Posterior vena cava (tissue), 2 donors: ENCODE results near the gene PFKFB3. TPM values are rescaled to one million over a fixed set of nuclear protein-coding genes. Genes with fewer than 3 reads are reported as not detected.
"Not testable (repeated sequence)": the region's sequence is repeated elsewhere in the genome, so short reads cannot be mapped to it uniquely, and the experiment has no call there.

ENCODE experiments used
- DNase-seq: peaks from one replicate; pipeline ENCODE4 v3.0.0-alpha.2; 2020; ENCODE audit warnings: low spot score
- intact Hi-C, 2 donors: fragments of 100-400 bp; cut with DNase I; formaldehyde crosslinking; loops; one replicate each; pipeline versions ENCODE4 v1.14.1 to v1.14.2; 2022 to 2023
- long read RNA-seq, 2 donors: library from polyadenylated mRNA; unstranded; transcript quantifications; one replicate each; pipeline ENCODE4 v2.0.0, GENCODE V29; 2020 to 2021
- total RNA-seq, 2 donors: library from RNA; stranded (reverse); fragmentation: NEBNext Ultra II Directional; extraction: Animal tissue kit (Norgen Biotek cat#: 25700); gene quantifications; one replicate each; pipeline ENCODE4 v1.2.1, GENCODE V29; 2021
- donor health status: DM: yes; HTN: yes; CAD: no.
- donor health status: DM: yes; HTN: yes; CAD: no.

The PFKFB3 gene
- total RNA-seq = 10 to 100 TPM; 33.2 to 43.1 TPM
- long read RNA-seq, donor 1, partial matches to known transcripts = 0 of 7 reads
- long read RNA-seq, donor 1, other reads (novel, unspliced or antisense) = 7 of 7 reads
- long read RNA-seq, donor 2, full-length matches to known transcripts = 1 of 22 reads
- long read RNA-seq, donor 2, partial matches to known transcripts = 1 of 22 reads
- long read RNA-seq, donor 2, other reads (novel, unspliced or antisense) = 20 of 22 reads

DNA sequence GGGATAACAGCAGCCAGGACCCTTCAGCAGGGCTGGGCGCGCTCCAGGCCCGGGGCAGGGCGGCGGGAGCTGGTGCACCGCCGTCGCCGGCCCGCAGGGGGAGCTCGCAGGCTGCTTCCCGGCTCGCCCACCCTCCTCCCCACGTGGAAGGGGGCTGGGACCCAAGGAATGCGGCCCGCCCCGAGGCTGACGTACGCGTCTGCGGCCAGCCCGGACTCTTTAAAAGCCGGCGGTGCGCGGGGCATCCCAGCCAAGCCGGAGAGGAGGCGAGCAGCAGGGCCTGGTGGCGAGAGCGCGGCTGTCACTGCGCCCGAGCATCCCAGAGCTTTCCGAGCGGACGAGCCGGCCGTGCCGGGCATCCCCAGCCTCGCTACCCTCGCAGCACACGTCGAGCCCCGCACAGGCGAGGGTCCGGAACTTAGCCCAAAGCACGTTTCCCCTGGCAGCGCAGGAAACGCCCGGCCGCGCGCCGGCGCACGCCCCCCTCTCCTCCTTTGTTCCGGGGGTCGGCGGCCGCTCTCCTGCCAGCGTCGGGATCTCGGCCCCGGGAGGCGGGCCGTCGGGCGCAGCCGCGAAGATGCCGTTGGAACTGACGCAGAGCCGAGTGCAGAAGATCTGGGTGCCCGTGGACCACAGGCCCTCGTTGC, at the start of gene PFKFB3:
Gene PFKFB3, plus strand, starts transcription at position 249 of the 647 bp plus-strand sequence. Its CDS starts 329 bp downstream, at position 578.
- peak; percentile 99 for DNase-seq
- intact Hi-C loops = loop anchor here (2.0 to 10.0 kb wide), 4 partner anchors 41 to 202 kb away; no protein-coding TSS in a partner anchor

DNA sequence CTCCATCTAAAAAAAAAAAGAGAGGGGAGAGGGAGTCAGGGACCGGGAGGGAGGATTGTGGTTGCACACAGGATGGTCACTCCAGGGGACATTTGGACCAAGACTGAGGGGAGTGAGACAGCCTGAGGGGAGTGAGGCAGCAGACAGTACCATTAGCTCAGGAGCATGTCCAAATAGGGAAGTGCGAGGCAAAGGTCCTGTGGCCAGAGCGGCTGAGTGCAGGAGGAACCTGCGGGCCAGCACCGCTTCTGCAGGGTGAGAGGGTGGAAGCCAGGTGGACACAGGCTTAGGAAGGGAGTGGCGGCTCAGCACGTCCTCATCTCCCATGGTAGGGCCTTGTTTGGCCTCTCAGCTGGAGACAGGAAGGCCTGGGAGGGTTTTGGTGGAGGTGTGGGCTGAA, 48.9 kb upstream of the PFKFB3 start:
- intact Hi-C loops = no loop called here
- no peak for DNase-seq

DNA sequence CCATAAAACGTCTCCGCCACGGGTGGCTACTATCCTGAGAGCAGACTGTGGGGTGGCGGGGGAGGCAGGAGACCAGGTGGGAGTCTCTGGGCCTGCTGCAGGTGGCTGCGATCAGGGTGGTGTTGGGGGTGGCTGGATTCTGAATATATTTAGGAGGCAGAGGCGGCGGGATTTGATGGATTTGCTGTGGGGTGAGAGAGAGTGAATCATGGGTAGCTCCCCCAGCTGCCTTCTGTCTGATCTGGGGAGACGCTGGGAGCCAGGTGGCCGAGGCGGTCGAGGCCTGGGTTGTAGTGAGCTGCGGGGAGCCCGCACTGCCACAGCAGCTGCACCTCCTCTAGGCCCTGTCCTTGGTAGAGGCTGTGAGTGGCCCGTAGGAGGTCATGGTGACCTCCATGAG, 48.2 kb upstream of the PFKFB3 start:
- no peak for DNase-seq
- intact Hi-C loops = no loop called here

DNA sequence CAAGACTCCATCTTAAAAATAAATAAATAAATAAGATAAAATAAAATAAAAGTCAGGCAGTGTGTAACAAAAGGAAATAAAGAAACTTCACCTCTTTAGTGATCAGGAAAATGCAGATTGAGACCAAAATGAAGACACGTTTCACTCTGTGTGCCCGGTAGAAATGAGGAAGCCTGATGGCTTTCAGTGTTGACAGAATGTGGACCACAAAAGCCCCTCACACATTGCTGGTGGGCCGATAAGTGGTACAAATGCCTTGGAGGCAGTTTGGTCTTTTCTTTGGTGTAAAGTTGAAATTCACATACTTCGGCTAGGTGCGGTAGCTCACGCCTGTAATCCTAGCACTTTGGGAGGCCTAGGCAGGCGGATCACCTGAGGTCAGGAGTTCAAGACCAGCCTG, 44.5 kb upstream of the PFKFB3 start:
- DNase-seq = no peak
- intact Hi-C loops = no loop called here

DNA sequence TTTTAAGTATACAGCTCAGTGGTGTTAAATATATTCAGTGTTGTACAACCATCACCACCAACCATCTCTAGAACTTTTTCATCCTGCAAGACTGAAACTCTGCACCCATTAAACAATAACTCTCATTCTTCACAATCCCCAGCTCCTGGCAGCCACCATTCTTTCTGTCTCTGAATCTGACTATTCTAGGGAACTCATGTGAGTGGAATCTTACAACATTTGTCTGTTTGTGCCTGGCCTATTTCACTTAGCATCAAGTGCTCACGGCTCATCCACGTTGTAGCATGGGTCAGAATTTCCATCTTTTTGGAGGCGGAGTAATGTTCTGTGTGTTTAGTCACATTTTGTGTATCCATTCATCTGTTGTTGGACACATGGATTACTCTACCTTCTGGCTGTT, 40.8 kb upstream of the PFKFB3 start:
- intact Hi-C loops = loop anchor here in 1 of 2 donors (5.0 kb wide), 1 partner anchor 40 kb away; the partner anchor contains the start of gene PFKFB3
- no peak for DNase-seq

DNA sequence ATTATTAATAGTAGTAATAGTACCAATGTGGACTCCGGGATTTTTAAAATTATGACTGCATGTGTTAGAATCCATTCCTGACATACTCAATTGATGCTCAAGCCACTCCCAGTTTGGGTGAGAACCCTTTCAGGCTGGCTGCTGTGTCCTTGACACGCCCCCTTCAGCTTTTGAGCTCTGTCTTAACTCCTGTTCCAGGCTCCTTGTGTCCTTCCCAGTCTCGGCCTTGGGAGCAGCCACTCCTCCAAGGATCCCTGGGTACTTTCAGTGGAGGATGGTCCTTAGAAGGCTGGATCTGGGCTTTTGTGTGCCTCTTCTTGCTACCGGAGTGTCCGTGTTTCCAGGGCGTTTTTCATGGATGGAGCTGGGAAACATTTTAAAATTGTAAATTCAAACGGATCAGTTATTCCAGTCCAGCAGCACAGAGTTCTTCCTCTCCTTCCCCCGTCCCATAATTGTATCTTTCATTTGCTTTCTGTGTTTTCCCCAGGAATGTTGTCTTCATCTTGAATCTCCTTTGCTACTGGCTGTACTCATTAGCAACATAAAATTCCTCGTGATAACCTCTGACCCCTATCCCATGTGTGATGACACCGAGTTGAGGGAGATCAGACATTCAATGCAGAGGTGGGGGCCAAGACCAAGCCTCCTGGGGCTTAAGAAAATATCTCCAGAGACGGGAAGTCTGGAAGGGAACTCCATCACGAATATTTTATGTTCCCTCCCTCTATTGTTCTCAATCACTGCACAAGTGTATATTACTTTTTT, 40.0 kb upstream of the PFKFB3 start:
- no peak for DNase-seq
- intact Hi-C loops = loop anchor here in 1 of 2 donors (5.0 kb wide), 1 partner anchor 40 kb away; the partner anchor contains the start of gene PFKFB3

DNA sequence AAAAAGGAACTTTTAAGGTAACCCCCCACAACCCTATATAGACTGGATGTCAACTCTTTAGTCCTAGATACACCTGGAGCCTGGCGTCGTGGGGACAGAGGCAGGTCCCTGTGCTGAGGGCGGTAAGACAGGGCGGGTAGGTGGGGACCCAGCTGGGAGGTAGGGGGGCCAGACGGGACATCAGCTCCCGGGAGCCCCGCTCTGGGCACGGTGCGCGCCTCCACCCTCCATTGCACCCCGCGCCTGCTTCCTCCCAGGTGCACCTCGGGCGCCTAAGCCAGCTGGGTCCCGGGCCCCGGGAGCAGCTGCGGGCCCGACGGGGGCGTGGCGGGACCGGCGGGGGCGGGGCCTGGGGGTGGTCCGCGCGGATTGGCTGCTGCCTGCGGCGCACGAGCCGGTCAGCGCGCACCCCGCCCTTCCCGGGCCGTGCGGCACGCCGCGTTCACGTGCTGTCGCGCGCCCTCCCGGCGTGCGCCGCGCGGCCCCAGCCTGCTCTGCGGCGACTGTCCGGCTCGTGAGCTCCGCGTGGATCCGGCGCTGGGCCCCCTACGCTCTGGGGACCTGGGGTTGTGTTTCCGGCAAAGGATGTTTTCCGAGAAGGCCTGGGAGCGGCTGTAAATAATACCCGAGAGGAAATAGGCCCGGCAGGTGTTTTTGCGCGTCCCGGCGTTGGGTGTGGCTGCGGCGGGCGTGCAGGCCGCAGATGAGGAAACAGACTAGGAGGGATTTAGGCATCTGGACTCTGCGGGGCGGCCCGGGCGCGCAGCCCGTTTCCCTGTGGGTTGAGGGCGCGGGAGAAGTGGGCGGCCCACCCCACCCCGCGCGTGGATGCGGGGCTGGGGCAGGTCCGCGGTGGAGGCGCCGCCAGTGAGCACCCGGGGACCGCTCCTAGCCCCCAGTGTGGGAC, 39.1 kb upstream of the PFKFB3 start:
- DNase-seq = peak; percentile 97
- intact Hi-C loops = loop anchor here in 1 of 2 donors (5.0 kb wide), 1 partner anchor 39 kb away; the partner anchor contains the start of gene PFKFB3

DNA sequence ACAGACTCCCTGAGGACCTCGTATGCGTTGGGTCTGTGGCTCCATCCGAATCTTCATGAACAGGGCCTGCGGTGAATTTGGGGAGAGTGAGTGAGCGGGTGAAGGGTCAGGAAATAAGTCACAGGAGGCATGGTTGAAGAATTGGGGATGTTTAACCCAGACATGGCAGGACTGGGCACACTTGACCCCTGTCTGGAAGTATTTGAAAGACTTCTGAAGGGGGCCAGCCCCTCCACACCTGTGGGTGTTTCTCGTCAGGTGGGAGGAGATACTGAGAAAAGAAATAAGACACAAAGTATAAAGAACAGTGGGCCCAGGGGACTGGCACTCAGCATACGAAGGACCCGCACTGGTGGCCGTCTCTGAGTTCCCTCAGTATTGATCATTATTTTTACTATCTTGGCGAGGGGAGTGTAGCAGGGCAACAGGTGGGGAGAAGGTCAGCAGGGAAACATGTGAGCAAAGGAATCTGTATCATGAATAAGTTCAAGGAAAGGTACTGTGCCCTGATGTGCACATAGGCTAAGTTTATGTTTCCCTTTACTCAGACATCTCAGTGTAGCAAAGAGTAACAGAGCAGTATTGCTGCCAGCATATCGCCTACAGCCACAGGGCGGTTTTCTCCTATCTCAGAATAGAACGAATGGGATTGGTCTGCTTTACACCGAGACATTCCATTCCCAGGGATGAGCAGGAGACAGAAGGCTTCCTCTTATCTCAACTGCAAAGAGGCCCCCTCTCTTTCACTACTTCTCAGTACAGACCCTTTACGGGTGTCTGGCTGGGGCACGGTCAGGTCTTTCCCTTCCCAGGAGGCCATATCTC, 38.2 kb upstream of the PFKFB3 start:
- intact Hi-C loops = loop anchor here in 1 of 2 donors (5.0 kb wide), 1 partner anchor 38 kb away; the partner anchor contains the start of gene PFKFB3
- peak; percentile 57 for DNase-seq

DNA sequence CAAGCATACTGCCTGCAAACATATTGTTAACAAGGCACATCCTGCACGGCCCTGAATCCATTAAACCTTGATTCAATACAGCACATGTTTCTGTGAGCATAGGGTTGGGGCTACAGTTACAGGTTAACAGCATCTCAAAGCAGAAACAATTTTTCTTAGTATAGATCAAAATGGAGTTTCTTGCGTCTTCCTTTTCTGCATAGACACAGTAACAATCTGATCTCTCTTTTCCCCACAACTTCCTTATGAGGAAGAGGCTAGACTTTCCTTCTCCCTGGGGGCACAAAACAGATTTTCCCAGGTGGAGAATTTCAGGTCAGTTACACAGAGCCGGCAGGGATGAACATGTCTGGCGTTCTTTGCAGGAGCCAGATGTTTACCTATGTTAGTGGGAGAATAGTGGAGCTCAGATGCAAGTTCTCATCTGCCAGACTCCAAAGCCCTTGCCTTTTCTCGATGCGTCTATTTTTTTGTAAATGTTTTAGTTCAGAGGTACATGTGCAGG, 37.5 kb upstream of the PFKFB3 start:
- intact Hi-C loops = no loop called here

DNA sequence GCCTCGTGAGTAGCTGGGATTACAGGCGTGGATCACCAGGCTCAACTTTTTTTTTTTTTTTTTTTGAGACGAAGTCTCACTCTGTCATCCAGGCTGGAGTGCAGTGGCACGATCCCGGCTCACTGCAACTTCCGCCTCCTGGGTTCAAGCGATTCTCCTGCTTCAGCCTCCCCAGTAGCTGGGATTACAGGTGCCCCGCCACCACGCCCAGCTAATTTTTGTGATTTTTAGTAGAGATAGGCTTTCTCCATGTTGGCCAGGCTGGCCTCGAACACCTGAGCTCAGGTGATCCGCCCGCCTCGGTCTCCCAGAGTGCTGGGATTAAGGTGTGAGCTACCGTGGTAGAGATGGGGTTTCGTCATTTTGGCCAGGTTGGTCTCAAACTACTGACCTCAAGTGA, 36.8 kb upstream of the PFKFB3 start:
- intact Hi-C loops = not testable (repeated sequence)

More for the DNA sequence above, 37.5 kb upstream of the PFKFB3 start:
- DNase-seq = no peak

DNA sequence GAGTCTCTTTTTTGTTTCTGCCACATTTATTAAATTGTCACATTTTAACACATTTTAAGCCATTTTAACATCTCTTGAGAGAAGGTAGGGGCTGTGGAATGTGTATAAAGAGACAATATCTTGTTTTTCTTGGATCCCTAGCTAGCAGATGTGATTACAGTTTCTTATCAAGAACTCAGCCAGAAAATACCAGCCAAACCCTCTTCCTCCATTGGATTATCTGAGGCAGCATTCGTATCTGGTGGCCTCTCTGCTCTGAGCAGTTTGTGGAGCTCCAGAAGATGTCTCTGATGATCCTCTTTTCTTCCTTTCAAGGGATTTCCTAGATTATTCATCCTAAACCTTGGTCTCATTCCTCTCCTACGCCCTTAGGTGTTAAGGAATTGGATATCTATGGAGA, 35.3 kb upstream of the PFKFB3 start:
- intact Hi-C loops = no loop called here
- DNase-seq = no peak

More for the DNA sequence above, 36.8 kb upstream of the PFKFB3 start:
- DNase-seq = peak; percentile 65

DNA sequence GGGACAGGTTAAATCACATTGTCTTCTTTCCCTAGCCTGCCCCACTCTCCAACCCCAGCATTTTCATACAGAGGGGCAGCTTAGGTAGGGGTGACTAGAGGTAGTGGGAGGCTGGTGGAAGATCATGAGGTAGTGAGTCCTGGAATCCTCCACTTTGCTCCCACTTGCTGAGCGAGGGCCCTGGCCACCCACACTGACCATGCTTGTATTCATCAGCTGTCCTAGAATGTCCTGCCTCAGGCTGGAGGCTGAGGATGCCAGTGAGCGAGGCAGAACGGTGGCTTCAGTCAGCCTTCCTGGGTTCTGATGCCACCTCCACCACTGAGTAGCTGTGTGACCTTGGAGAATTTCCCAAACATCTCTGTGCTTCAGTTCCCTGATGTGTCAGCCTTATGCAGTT, 34.6 kb upstream of the PFKFB3 start:
- intact Hi-C loops = no loop called here

DNA sequence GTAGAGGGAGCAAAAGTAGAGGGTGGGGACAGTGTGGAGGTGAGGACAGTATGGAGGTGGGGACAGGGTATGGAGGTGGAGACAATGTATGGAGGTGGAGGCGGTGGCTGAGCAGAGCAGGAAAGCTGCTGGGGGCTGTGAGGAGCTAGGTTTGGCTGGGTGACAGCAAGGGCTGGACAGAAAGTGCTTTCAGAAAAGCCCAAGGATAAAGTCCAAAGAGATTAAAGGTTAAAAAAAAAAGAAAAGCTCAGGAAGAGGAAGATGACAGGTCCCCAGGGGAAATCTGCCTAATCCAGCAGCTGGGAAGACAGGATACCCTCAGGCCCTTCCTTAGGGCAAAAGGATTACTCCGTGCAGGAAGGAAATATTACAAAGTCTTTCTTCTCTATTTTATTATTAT, 32.1 kb upstream of the PFKFB3 start:
- DNase-seq = peak; percentile 66
- intact Hi-C loops = loop anchor here in 1 of 2 donors (5.0 kb wide), 1 partner anchor 223 kb away; no protein-coding TSS in a partner anchor

More for the DNA sequence above, 34.6 kb upstream of the PFKFB3 start:
- DNase-seq = no peak

DNA sequence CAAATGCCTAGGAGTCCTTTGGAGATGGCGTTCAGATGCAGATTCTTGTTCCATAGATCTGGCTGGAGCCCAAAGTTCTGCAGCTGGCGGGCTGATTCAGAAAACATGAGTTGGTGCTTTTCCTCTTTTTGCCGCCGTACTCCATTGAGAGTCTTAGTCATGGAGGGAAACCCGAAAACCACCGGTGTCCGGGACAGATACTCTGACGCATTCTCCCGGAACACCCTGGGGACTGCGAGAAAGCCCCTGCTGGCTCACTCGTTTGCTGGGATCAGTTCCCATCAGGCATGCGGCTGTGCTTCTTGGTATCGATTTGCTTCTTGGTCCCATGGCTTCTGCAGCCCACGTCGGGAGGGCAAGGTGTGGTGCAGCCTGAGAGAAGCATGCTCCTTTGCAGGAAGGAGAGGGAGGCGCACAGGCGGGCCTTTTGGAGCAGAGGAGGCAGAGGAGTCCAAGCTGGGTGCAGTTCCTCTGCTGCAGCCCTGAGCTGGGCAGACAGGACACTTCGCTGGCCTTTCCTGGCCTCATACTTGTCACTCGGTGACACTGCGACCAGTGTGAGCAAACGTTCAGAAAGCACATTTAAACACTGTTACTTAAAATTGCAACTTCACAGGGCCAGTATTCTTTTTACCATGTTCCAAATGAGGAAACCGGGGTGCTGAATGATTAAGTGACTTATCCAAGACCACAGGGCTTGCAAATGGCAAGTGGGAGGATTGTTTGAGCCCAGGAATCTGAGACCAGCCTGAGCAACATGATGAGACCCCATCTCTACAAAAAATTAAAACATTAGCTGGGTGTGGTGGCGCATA, 30.6 kb upstream of the PFKFB3 start:
- intact Hi-C loops = loop anchor here in 1 of 2 donors (5.0 kb wide), 1 partner anchor 225 kb away; no protein-coding TSS in a partner anchor
- DNase-seq = peak; percentile 91

DNA sequence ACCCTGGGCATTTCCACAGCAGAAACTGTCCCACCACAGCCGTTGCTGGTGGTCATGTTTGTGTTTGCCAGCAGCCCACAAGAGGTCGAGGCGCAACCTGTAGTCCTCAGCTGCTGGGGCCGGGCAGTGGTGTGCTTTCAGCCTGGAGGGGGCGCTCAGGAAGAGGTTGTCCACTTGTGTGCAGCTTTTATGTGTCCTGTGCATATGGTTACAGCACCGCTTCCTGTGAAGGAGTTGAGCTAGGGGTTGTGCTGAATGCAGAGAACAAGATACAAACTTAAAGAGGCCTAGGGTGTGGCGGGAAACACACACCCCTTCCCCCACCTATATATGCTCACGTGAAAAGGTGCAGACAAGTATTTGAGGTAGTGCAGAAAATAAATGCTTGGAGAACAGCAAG, 29.5 kb upstream of the PFKFB3 start:
- DNase-seq = no peak
- intact Hi-C loops = loop anchor here in 1 of 2 donors (5.0 kb wide), 1 partner anchor 226 kb away; no protein-coding TSS in a partner anchor

DNA sequence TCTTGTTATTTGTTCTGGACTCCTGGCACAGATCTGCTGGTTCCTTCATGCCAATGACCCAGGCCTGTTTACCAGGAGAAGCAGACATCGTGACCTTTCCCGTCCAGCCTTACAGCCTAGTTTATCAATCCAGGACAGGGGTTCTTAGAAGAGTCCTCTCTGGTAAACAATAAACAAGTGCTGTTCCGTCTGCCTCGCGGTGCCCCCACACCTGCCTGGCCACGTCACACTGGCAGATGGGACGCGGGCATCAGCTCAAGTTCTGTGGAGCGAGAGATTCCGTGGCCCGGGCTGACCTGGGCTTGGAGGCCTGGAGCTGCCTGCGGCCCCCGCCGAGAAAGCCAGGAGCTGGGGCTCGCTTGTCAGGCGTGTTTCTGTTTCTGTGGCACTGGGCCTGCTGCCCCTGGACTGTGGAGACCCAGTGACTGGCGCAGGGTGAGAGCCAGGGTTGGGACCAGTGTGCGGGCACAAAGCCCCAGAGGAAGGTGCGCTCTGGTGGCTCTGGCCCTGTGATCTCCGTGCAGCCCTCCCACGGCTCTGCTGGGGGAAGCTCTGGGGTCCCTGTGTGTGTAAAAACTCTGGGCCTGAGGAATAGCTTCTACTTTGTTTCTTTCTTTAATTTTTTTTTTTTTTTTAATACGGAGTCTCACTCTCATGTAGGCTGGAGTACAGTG, 28.4 kb upstream of the PFKFB3 start:
- intact Hi-C loops = loop anchor here (2.0 to 5.0 kb wide), 2 partner anchors 14 to 227 kb away; no protein-coding TSS in a partner anchor
- no peak for DNase-seq
